HCT116 (cell line): ENCODE results near the gene HYLS1. TPM values are rescaled to one million over a fixed set of nuclear protein-coding genes. Genes with fewer than 3 reads are reported as not detected.

Experiments used
- ATAC-seq: fragments of 200-7000 bp; cut with Tn5 transposase; 2 replicates; pipeline ENCODE4 v1.9.1; 2020; ENCODE audit warnings: mild to moderate bottlenecking, moderate library complexity
- BruUV-seq: library from RNA; stranded (reverse); fragments of 400-500 nt; replicated peaks from 2 replicates; lab custom pipeline; 2021; lab: Mats Ljungman, UMichigan
- CTCF ChIA-PET: fragments of 300-600 bp; sonication (Branson Sonifier 250); formaldehyde crosslinking; loops from one replicate; lab custom pipeline; 2021; ENCODE audit warnings: antibody characterized with exemption; lab: Charles Lee
- POLR2A ChIA-PET: fragments of 300-600, 350-600 bp; sonication (Branson Sonifier 250); formaldehyde crosslinking; loops from one replicate; lab custom pipeline; 2021; ENCODE audit warnings: antibody characterized with exemption; lab: Charles Lee
- RAD21 ChIA-PET, 2 experiments: fragments of 300-600 bp; sonication (Branson Sonifier 250); formaldehyde crosslinking; loops; one replicate each; lab custom pipeline; 2023; ENCODE audit warnings: low total read pairs in 2 of 2; ENCODE audit not compliant: uncharacterized antibody in 2 of 2, unreplicated experiment in 2 of 2, low non-redundant PET in 1 of 2; lab: Charles Lee
- DNase-seq: peaks from one replicate; pipeline ENCODE4 v3.0.0-alpha.2; 2010; ENCODE audit warnings: low read depth, low spot score
- H2AFZ ChIP-seq: fragments of 200-600 bp; shearing (Covaris generic), sonication (generic); 2 replicates; pipeline ENCODE4 v1.6.1; 2017; ENCODE audit warnings: low read depth, mixed run types, mixed read lengths, antibody characterized with exemption, low read length; ENCODE audit not compliant: poor library complexity, severe bottlenecking
- H3K27ac ChIP-seq: 2 replicates; pipeline ENCODE4 v1.5.1; 2012; ENCODE audit warnings: low read depth, low read length
- H3K27me3 ChIP-seq: fragments of 200-600 bp; sonication (generic); 2 replicates; pipeline ENCODE4 v1.6.1; 2016; ENCODE audit warnings: mixed run types, low read length, mixed read lengths; ENCODE audit not compliant: insufficient read depth
- H3K36me3 ChIP-seq, 2 experiments: fragments of 200-500 bp in 1 of 2; fragments of 200-600 bp in 1 of 2; sonication (Bioruptor generic) in 1 of 2; sonication (generic) in 1 of 2; 2 replicates each; pipeline versions ENCODE4 v1.5.1 to v1.6.1; 2014 to 2016; ENCODE audit warnings: low read length in 2 of 2, inconsistent platforms in 1 of 2, mixed read lengths in 1 of 2, mixed run types in 1 of 2; ENCODE audit not compliant: insufficient read depth in 2 of 2, control insufficient read depth in 1 of 2
- H3K4me1 ChIP-seq, 2 experiments: fragments of 200-600 bp in 1 of 2; sonication (generic) in 1 of 2; 2 replicates each; pipeline versions ENCODE4 v1.5.1 to v1.6.1; 2012 to 2017; ENCODE audit warnings: low read length in 2 of 2, inconsistent platforms in 1 of 2, mild to moderate bottlenecking in 1 of 2, mixed read lengths in 1 of 2, mixed run types in 1 of 2, moderate library complexity in 1 of 2; ENCODE audit not compliant: insufficient read depth in 2 of 2, control insufficient read depth in 1 of 2
- H3K4me2 ChIP-seq: fragments of 200-600 bp; sonication (generic); 2 replicates; pipeline ENCODE4 v1.6.1; 2017; ENCODE audit warnings: mixed run types, low read length, mixed read lengths
- H3K4me3 ChIP-seq, 2 experiments: fragments of 200-600 bp in 1 of 2; sonication (generic) in 1 of 2; replicated peaks in 1 of 2; 2 replicates each; pipeline ENCODE4 v1.5.1; 2011 to 2016; ENCODE audit warnings: low read length in 2 of 2, control low read depth in 1 of 2, low read depth in 1 of 2, mild to moderate bottlenecking in 1 of 2, mixed read lengths in 1 of 2, mixed run types in 1 of 2
- H3K79me2 ChIP-seq: fragments of 200-600 bp; sonication (generic); 2 replicates; pipeline ENCODE4 v1.6.1; 2017; ENCODE audit warnings: mild to moderate bottlenecking, mixed run types, low read length, moderate library complexity, mixed read lengths; ENCODE audit not compliant: insufficient read depth
- H3K9ac ChIP-seq: fragments of 200-600 bp; sonication (generic); 2 replicates; pipeline ENCODE4 v1.6.1; 2016; ENCODE audit warnings: low read length, mixed read lengths
- H3K9me2 ChIP-seq: fragments of 200-600 bp; sonication (generic), shearing (Covaris generic); 2 replicates; pipeline ENCODE4 v1.6.1; 2017; ENCODE audit warnings: mixed run types, mild to moderate bottlenecking, moderate library complexity; ENCODE audit not compliant: insufficient read depth
- H3K9me3 ChIP-seq, 2 experiments: fragments of 200-500 bp in 1 of 2; fragments of 200-600 bp in 1 of 2; sonication (Bioruptor generic) in 1 of 2; sonication (generic) in 1 of 2; 2 replicates each; pipeline ENCODE4 v1.6.1; 2014 to 2017; ENCODE audit warnings: low read length in 2 of 2, mixed read lengths in 2 of 2, inconsistent platforms in 1 of 2, low read depth in 1 of 2, mild to moderate bottlenecking in 1 of 2, mixed run types in 1 of 2, moderate library complexity in 1 of 2; ENCODE audit not compliant: control insufficient read depth in 1 of 2, insufficient read depth in 1 of 2
- H4K20me1 ChIP-seq: fragments of 200-600 bp; sonication (generic), shearing (Covaris generic); 2 replicates; pipeline ENCODE4 v1.6.1; 2017; ENCODE audit warnings: mixed run types, mild to moderate bottlenecking, moderate library complexity; ENCODE audit not compliant: insufficient read depth
- CBX3 ChIP-seq: IDR thresholded peaks from 2 replicates; pipeline ENCODE4 v1.6.1; 2012; ENCODE audit warnings: low read depth
- EZH2 ChIP-seq: fragments of 200-600 bp; sonication (generic); IDR thresholded peaks from 2 replicates; pipeline ENCODE4 v1.6.1; 2017; ENCODE audit warnings: antibody characterized with exemption, mixed run types
- EZH2phosphoT487 ChIP-seq: fragments of 200-600 bp; IDR thresholded peaks from 2 replicates; pipeline ENCODE4 v1.6.1; 2018; ENCODE audit warnings: antibody characterized with exemption, borderline replicate concordance
- FOSL1 ChIP-seq: IDR thresholded peaks from 2 replicates; pipeline ENCODE4 v1.6.1; 2012; ENCODE audit warnings: low read depth
- POLR2AphosphoS5 ChIP-seq: IDR thresholded peaks from 2 replicates; pipeline ENCODE4 v1.6.1; 2011; ENCODE audit warnings: mild to moderate bottlenecking, low read depth, low read length, moderate library complexity
- SRF ChIP-seq: IDR thresholded peaks from 2 replicates; pipeline ENCODE4 v1.6.1; 2012; ENCODE audit warnings: low read depth
- TCF7L2 ChIP-seq: IDR thresholded peaks from 2 replicates; pipeline ENCODE4 v1.7.0; 2011; ENCODE audit warnings: borderline replicate concordance, inconsistent platforms; ENCODE audit not compliant: insufficient read depth, insufficient read length; ENCODE audit errors: extremely low read depth
- ZFX ChIP-seq: fragments of 450-650 bp; IDR thresholded peaks from 2 replicates; pipeline ENCODE4 v1.6.1; 2017
- ZNF274 ChIP-seq: fragments of 200-500 bp; sonication (Bioruptor generic); IDR thresholded peaks from 2 replicates; pipeline ENCODE4 v1.6.1; 2014; ENCODE audit warnings: mild to moderate bottlenecking, low read depth, low read length, inconsistent platforms
- intact Hi-C: fragments of 100-400 bp; cut with micrococcal nuclease; formaldehyde crosslinking; loops from 2 replicates; pipeline ENCODE4 v1.10.0; 2022
- total RNA-seq: library from RNA; stranded (reverse); gene quantifications from one replicate; pipeline ENCODE4 v1.2.1, GENCODE V29; 2021; ENCODE audit not compliant: unreplicated experiment
- TF ChIP-seq, protein P1 (sequence below): IDR thresholded peaks from 2 replicates; pipeline ENCODE4 v1.6.1; 2012
- TF ChIP-seq, protein P2 (sequence below): IDR thresholded peaks from 2 replicates; pipeline ENCODE4 v1.6.1; 2011; ENCODE audit warnings: mild to moderate bottlenecking, low read length, moderate library complexity; ENCODE audit not compliant: insufficient replicate concordance; ENCODE audit errors: extremely low read depth
- TF ChIP-seq, protein P3 (sequence below): IDR thresholded peaks from 2 replicates; pipeline ENCODE4 v1.6.1; 2012
- TF ChIP-seq, protein P4 (sequence below), 3 experiments: fragments of 200-600 bp in 1 of 3; sonication (generic) in 1 of 3; IDR thresholded peaks in 2 of 3; conservative IDR thresholded peaks in 1 of 3; 2 replicates each; pipeline ENCODE4 v1.5.1; 2012 to 2017; ENCODE audit warnings: low read depth in 2 of 3, low read length in 2 of 3, antibody characterized with exemption in 1 of 3, borderline replicate concordance in 1 of 3, control low read depth in 1 of 3, mild to moderate bottlenecking in 1 of 3, mixed read lengths in 1 of 3, mixed run types in 1 of 3, moderate library complexity in 1 of 3; ENCODE audit not compliant: insufficient read depth in 1 of 3

Gene HYLS1
- total RNA-seq, 1 experiment from 2014 or later, result 18.9 TPM

DNA sequence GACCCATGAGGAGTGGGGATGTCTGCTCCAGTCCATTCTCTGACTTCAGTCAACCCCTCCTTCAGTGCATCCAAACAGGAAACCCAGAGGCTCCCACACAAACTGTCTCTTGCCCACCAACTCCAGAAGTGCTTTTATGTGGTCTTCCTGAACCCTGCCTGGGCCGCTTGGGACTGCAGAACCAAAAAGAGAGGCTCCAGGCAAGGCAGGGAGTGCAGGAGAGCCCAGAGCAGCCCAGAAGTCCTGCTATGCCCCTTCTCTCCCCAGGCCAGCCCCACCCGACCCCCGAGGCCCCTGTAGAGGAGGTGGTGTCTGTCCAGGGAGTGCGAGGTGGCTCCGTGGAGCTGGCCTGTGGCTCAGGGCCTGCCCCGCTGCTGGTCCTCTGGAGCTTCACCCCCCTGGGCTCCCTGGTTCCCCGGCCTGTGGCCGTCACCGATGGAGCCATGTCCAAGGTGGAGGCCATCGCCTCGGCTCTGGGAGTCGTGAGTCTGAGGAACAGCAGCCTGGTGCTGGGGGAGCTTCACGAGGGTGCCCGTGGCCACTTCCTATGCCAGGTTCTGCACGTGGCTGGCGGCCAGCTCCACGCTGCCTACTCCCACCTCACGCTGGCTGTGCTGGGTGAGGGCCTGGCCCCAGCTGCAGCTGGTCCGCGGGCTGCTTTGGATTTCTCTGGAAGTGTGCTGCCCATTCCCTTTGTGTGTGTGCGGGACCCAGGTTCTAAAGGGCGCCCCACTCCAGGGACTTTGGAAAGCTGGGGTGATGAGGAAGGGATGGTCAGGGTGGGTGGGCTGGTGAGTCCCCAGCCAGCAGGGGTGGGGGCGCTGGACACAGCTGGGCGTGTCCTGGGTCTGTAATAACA lies 60.2 kb downstream of the HYLS1 start:
- Histone ChIP-seq H3K27ac (no peak overlapping the region), H3K9me3 (no peaks in the 10 kb centered on the region), H3K4me1 (peaks cover 7 to 10% of the 10 kb centered on the region in 2 experiments), H3K36me3 (no peaks in the 10 kb centered on the region), H3K4me2 (no peak overlapping the region), H3K4me3 (no peak overlapping the region), H3K27me3 (no peaks in the 10 kb centered on the region), H4K20me1 (no peaks in the 10 kb centered on the region), H3K9ac (no peak overlapping the region), H3K79me2 (no peaks in the 10 kb centered on the region), H3K9me2 (no peaks in the 10 kb centered on the region), H2AFZ (no peak overlapping the region)
- intact Hi-C loops, result no loop called here
- TF ChIP-seq FOSL1, result no peak
- ChIA-PET CTCF (no interaction called here), RAD21 (no interaction called here), POLR2A (no interaction called here)
- BruUV-seq, result no TSS peak
- DNase-seq (no peak), ATAC-seq (no peak)

DNA sequence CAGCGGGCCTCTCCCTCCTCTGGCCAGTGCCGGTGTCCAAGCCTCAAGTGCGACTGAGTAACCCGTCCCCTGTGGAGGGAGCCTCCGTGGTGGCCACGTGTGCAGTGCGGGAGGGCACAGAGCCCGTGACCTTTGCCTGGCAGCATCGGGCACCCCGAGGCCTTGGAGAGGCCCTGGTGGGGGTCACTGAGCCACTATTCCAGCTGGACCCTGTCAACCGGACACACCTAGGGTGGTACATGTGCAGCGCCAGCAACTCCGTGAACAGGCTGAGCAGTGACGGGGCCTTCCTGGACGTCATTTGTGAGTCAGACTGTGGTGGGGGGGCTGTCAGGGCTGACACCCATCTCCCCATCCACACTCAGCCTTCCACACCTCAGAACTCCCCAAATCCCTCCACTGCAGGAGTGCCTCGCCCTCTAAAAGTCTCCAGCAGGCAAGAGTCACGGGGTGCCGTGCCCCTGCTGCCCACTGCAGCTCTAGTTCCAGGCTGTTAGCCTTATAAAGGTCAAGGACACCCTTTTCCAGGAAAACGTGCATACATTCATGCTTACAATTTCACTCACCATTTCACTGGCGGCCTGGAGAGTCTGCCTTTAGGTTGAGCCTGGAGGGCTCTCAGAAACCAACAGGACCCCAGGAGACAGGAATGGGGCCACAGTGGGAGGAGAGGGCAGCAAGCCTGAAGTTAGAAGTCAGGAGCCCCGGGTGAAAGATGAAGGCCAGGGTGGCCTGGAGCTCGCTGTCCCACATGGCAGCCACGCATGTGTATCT lies 61.0 kb downstream of the HYLS1 start:
- Histone ChIP-seq H3K27ac (no peak overlapping the region), H3K4me1 (peaks cover 7 to 10% of the 10 kb centered on the region in 2 experiments), H3K4me2 (no peak overlapping the region), H3K79me2 (no peaks in the 10 kb centered on the region), H2AFZ (no peak overlapping the region), H3K36me3 (no peaks in the 10 kb centered on the region), H3K9me3 (no peaks in the 10 kb centered on the region), H3K9ac (no peak overlapping the region), H3K27me3 (no peaks in the 10 kb centered on the region), H3K4me3 (no peak overlapping the region), H3K9me2 (no peaks in the 10 kb centered on the region), H4K20me1 (no peaks in the 10 kb centered on the region)
- RAD21 ChIA-PET, result no interaction called here
- intact Hi-C loops, result no loop called here
- no TSS peak for BruUV-seq
- POLR2A ChIA-PET, result no interaction called here
- ATAC-seq (no peak), DNase-seq (no peak)
- CTCF ChIA-PET, result interaction anchor here (0.5 kb wide), 1 partner anchor 407 kb away, joined by 4 read pairs; the partner anchor contains the start of gene ST3GAL4
- TF ChIP-seq FOSL1 (no peak), EZH2 (no peak), ZFX (no peak), CBX3 (no peak), EZH2phosphoT487 (no peak), SRF (no peak), ZNF274 (no peak), POLR2AphosphoS5 (no peak), TCF7L2 (no peak)
- TF ChIP-seq, protein P1, sequence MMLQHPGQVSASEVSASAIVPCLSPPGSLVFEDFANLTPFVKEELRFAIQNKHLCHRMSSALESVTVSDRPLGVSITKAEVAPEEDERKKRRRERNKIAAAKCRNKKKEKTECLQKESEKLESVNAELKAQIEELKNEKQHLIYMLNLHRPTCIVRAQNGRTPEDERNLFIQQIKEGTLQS, result no peak
- TF ChIP-seq, protein P2, sequence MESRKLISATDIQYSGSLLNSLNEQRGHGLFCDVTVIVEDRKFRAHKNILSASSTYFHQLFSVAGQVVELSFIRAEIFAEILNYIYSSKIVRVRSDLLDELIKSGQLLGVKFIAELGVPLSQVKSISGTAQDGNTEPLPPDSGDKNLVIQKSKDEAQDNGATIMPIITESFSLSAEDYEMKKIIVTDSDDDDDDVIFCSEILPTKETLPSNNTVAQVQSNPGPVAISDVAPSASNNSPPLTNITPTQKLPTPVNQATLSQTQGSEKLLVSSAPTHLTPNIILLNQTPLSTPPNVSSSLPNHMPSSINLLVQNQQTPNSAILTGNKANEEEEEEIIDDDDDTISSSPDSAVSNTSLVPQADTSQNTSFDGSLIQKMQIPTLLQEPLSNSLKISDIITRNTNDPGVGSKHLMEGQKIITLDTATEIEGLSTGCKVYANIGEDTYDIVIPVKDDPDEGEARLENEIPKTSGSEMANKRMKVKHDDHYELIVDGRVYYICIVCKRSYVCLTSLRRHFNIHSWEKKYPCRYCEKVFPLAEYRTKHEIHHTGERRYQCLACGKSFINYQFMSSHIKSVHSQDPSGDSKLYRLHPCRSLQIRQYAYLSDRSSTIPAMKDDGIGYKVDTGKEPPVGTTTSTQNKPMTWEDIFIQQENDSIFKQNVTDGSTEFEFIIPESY, result no peak
- TF ChIP-seq, protein P3, sequence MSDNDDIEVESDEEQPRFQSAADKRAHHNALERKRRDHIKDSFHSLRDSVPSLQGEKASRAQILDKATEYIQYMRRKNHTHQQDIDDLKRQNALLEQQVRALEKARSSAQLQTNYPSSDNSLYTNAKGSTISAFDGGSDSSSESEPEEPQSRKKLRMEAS, result no peak
- TF ChIP-seq, protein P4, sequence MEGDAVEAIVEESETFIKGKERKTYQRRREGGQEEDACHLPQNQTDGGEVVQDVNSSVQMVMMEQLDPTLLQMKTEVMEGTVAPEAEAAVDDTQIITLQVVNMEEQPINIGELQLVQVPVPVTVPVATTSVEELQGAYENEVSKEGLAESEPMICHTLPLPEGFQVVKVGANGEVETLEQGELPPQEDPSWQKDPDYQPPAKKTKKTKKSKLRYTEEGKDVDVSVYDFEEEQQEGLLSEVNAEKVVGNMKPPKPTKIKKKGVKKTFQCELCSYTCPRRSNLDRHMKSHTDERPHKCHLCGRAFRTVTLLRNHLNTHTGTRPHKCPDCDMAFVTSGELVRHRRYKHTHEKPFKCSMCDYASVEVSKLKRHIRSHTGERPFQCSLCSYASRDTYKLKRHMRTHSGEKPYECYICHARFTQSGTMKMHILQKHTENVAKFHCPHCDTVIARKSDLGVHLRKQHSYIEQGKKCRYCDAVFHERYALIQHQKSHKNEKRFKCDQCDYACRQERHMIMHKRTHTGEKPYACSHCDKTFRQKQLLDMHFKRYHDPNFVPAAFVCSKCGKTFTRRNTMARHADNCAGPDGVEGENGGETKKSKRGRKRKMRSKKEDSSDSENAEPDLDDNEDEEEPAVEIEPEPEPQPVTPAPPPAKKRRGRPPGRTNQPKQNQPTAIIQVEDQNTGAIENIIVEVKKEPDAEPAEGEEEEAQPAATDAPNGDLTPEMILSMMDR (IDR thresholded peaks at IDR 0.05 in 2 of 3, conservative IDR thresholded peaks at IDR 0.05 in 1 of 3; ENCODE audit: borderline replicate concordance in 1 of 3, insufficient read depth in 1 of 3, low read depth in 2 of 3, low read length in 2 of 3), result no peak
